ENCODE measurements around the gene PON1. TPM values are rescaled to one million over a fixed set of nuclear protein-coding genes. Genes with fewer than 3 reads are reported as not detected.

Gene PON1
- total RNA-seq, 1 donor from 2014 or later = not detected

DNA sequence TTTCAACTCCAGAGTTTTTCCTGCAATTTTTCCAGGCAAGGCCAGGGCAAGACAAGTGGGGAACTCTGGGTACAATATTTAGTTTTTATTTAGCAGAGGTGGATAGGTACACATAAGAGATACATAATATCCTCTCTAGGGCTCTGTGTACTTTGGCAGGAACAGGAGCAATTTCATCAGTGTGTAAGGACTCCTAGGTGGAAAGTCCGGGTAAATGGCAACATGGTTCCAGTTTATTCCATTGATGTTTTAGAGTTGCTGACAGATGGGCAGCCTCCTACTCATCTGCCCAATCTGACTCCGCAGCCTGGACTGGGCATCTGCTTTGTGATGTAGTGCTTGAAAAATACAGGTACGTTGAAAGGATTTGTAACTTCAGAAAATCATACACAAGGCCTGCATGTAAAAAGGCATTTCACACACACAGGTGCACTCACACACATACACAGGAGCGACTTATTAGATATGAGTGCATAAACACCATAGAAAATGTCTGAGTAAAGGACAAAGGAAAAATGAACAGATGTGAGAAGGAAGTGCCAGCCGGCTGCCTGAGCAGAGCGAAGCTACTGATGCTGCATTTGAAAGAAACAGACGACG is 5.7 kb downstream of the PON1 start:
- no peak for DNase-seq (ENCODE audit: extremely low read depth, low read depth, low spot score)

DNA sequence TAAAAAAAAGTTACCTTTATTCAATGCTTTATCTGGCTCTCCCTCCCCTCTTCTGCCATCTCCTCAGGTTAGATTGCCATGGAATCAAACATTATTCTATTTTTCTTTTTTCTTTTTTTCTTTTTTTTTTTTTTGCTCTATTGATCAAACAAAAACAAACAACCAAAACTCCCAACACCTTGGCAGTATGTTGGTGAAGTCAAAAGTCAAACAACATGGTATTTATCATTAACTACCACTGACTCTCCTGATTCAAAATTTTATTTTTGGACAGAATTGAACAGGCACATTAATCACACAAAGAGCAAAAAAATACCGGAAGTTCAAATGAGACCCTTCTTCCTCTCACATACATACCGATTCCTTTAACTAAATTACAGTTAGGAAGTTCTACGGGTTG is 6.4 kb downstream of the PON1 start:
- no peak for DNase-seq (ENCODE audit: extremely low read depth, low read depth, low spot score)

DNA sequence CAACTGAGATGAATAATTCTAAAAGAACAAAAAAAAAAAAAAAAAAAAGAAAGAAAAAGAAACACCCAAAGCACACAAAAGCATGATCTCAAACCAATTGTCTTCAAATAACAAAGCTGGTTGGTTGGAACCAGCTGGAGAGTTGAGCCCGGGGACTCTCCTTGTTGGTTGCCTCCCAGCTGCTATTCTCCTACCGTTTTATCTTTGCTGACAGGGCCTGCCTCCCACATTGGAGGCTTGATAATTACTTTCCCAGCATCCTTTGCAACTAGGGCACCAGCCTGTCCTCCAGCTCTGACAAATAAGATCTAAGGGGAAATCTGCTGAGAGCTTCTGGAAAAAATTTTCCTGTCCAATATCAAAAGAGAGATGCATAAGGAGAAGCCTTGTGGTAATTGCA is 6.8 kb downstream of the PON1 start:
- no peak for DNase-seq (ENCODE audit: extremely low read depth, low read depth, low spot score)

DNA sequence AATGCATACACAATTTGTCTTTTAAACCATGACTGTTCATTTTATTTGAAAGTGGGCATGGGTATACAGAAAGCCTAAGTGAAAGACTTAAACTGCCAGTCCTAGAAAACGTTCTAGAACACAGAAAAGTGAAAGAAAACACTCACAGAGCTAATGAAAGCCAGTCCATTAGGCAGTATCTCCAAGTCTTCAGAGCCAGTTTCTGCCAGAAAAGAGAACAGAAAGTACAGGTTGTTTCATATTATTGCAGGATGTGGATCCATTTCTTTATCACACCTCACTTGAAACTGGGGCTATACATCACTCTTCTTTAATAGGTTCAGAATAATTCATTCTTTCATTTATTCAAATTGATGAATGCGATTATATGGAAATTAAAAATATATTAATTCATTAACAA is 7.7 kb downstream of the PON1 start:
- no peak for DNase-seq (ENCODE audit: extremely low read depth, low read depth, low spot score)

DNA sequence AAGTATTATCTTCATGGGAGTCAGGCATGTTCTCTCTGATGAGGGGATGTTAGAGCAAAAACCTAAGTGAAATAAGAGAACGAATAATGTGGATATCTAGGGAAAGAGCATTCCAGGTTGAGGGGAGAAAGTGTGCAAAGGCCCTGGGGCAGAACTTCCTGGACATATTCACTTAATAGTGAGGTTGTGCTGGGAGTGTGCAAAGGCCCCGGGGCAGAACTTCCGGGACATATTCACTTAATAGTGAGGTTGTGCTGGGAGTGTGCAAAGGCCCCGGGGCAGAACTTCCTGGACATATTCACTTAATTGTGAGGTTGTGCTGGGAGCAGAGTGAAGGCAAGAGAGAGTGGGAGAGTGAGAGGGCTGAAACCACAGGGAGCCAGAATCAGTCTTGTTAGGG is 11.8 kb downstream of the PON1 start:
- DNase-seq (ENCODE audit: extremely low read depth, low read depth, low spot score) = no peak

DNA sequence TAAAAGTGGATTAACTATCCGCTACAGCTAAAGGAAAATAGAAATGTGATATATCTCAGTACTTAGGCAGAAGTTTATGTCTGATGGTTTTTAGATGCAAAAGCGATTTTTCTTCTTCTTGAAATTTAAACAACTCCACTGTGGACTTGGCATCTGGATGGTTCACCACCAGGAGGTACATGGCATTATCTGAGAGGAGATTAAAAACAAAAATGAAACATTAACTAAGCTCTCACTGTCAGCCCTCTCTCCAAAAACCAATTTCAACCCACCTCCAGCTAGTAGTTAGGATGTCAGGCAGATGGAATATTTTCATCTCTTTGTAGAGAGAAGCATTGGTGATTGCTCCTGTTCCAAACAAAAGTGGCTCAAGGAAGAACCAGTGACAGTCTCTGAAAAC is 12.9 kb downstream of the PON1 start:
- DNase-seq (ENCODE audit: extremely low read depth, low read depth, low spot score) = no peak

DNA sequence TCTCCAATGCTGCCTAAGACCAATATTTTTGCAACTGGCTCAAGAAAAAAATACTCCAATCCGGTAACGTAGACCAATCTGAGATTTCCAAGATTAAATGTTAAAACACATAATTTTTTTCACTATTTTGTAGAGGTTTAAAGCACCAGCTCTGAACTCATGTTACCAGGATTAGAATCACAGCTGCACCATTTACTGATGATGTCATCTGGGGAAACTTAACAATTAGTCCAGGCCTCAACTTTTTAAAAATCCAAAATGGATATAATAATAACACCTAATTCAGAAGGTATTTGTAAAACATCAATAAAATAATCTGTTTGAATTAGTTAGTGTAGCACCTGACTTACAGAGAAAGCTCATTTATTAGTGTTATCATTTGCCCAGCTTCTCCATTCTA is 14.4 kb downstream of the PON1 start:
- no peak for DNase-seq (ENCODE audit: extremely low read depth, low read depth, low spot score)

DNA sequence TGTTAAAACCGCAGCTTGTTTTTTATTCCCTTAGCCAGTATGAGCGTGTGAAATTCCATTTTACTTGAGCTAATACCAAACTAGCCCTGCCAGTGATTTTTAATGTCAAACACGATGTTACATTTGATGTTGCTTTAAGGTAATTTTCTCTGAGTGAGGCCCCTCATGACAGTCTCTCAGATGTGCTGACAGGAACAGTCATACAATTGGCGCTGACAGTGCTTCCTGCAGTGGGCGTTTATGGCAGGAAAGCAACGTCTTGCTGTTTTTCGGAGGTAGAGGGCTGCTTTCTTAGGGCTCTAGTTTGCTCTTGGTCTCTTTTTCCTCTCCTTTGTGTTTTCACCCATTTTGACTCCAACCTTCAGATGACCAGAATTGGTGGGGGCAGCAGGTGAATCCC is 19.3 kb downstream of the PON1 start:
- DNase-seq (ENCODE audit: extremely low read depth, low read depth, low spot score) = no peak

DNA sequence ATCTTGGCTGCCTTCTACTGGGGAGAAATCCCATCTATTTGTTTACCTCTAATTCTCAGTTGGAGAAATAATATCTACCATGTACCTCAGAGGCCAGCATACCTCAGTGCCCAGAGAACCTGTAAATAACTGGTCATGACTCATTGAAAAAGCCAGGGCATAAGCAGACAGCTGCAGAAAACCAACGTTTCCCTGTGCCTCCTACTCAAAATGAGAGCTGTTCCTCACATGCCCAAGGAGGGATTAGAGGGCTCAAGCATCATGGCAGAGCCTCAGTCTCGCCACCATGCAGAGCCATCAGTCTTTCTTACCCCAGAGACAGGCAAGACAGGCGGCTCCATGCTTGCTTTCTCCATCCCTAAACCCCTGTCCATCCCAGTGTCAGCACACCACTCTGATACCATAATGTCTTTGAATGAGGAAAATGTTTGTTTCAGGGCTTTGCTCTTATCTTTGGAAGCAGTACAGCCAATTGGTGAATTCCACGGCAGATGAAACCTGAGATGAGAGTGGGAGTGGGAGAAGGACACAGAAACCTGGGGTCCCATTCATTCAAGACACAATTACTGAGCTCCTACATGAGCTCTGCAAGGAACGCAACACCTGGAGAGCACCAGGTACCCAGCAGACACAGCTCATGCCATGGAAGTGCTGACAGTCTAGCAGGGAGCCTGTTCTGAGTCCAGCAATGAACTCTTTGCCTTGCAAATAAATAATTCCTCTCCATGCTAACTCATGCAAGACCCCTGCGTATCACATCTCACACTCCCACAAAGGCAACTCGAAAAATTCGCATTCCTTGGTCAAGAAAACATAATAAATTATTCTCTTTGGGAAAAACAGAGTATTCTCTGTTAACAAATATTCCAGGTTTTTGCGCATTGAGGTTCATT is 21.1 kb downstream of the PON1 start:
- DNase-seq (ENCODE audit: extremely low read depth, low read depth, low spot score) = no peak

DNA sequence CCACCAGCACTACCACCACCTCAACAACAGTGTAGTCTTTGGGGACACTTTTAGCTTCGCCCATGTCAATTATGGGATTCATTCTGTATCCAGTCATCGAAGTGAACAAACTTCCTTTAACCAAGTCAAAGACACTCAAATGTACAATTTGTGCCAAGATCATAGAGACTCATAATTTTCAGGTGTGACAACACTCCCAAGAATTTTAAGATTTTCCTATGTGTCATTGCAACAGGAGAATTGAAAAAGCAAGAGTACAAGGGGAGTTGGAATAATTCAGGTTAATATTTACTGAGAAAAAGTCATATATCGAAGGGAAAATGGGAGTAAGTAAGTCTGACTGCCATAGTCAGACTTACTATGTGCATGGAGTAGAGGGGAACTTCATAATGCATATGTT is 26.2 kb downstream of the PON1 start:
- DNase-seq (ENCODE audit: extremely low read depth, low read depth, low spot score) = no peak

DNA sequence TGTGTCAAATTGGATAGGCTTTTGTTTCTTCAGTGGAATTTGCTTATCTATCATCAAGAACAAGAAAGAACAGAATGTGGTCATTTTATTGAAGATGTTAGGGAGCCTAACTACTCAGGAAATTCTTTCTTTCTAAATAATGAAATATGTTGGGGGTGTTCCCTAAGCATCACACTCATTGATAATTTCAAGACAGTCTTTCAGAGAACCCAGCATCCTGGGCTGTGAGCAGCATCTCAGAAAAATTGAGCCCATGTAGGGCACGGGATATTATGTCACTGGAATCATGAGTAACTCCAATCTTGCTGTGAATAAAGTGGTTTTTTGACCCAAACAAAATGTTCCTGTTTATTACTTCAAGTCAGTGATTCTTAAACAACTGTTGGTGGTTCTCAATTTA is 27.3 kb downstream of the PON1 start:
- no peak for DNase-seq (ENCODE audit: extremely low read depth, low read depth, low spot score)

DNA sequence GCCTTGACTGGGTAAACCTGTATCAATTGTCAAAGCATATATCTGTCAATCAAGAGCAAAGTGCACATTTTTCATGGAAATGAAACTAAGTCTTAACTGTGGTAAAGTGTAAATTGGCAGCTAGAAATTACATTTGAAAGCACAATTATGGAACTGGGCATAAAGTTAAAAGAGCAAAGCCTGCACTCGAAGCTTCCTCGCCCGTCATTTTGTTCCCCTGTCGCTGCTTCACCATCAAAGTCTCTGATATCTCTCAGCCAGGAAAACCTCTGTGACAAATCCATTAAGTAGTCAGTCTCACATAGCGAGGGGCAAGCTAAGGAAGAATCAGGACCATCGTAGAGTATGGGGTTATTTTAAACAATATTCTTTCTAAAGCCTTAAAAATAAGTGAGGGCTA is 27.9 kb downstream of the PON1 start:
- no peak for DNase-seq (ENCODE audit: extremely low read depth, low read depth, low spot score)

DNA sequence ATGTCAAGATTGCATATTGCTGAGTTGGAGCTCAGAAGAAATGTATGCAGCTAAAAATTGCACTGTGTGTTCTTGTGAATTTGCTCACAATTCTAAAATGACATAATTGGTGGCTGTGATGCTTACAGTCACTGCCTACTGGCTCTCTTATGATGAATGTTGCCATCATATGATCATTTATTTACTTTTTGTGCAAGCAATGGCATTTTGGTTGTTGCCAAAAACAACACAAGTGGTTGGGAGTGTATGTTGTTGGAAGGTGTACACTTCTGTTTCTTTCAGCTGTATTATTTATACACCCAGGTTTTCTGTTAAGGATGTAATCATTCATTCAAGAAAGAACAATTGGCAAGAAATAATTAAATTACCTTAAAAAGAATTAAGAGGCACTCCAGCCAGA is 28.9 kb downstream of the PON1 start:
- no peak for DNase-seq (ENCODE audit: extremely low read depth, low read depth, low spot score)

DNA sequence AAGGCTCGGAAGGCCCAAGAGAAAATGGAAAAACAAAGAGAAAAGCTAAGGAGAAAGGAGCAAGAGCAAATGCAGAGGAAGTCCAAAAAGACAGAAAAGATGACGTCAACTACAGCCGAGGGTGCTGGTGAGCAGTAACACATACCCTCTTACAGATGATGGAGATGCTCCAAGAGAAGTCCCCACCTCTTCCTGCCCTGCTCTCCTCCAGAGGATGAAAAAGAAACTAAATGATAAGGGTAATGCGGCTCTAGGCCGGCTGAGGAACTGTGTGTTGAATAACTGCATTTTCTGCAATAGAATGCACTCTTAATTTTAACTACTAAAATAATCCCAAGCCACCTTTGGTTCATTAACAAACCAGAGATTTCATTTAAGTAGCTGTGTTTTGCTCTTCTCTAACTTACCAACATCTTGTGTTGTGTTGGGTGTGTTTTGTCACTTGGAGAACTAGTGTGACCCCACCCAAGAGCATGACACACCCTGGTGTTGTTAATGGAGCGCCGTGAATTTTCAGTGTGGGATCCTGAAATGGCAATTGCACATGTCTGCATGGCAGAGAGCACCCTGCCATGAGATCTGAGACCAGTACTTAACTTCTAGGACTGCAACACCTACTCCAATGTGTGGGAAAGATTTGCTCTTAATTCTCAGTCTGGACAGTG is 34.0 kb downstream of the PON1 start:
- no peak for DNase-seq (ENCODE audit: extremely low read depth, low read depth, low spot score)

DNA sequence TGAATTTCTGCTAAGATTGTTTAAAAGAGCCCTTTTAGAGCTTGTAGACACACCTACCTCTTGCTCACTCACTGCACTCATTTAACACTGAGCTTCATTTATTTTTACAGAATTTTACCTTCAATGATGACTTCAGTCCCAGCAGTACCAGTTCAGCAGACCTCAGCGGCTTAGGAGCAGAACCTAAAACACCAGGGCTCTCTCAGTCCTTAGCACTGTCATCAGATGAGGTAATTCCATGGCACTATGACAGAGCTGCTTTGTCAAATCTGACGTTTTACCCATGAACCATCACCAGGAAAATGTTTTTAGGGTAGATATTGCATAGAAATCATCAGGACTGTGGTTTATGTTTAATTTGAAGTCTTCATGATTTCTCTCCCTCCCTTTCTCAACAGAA is 38.2 kb downstream of the PON1 start:
- no peak for DNase-seq (ENCODE audit: extremely low read depth, low read depth, low spot score)

DNA sequence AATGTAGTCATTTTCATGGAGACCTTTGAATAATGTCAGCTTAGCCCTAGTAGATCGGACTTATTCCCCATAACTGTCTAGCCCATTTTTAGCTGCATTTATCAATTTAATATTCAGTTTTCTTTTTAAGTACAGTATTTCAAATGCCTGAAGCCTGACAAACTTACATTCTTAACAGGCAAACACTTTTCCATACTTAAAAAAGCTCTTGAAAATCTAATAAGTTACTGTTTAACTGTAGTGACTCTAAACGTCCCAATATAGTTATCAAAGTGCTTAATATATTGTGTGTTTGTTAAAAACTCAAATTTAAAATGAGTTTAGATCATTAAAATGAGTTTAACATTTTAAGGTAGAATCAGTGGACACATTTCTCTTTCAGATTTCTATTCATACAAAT is 44.9 kb downstream of the PON1 start:
- no peak for DNase-seq (ENCODE audit: extremely low read depth, low read depth, low spot score)

DNA sequence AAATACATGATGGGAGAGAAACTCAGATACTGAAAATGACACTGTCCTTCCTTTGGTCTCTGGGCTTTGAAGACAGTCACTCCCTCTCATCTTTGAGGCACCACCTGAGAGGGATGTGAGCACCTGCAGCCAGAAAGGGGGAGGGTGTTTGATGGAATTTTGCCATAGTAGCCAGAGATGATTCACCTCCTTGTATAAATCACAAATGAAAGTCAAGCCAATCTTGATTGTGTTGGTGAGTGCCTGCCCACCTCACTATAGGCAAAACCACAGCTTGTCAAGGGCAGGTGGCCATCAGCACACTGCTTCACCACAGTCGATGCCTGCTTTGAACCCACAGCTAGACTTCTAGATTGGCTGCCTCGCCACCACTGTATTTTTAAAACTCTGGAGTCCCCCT is 48.2 kb downstream of the PON1 start:
- DNase-seq (ENCODE audit: extremely low read depth, low read depth, low spot score) = no peak

DNA sequence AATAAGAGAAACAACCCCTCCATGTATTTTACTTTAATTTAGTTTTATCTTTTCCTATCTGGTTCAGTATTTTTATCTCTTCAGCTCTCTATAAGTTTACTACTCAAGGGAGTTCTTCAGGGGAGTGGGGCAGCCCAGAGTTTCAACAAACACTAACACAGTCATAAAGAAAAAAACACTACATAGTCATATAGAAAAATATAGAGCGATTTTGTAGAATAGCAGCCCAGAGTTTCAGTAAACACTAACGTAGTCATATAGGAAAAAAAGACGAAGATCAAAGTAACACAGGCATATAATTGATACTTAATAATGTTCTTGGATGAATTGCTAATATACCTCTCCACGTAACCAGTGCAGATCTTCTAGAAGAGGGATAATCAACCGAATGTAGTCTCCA is 54.7 kb downstream of the PON1 start:
- no peak for DNase-seq (ENCODE audit: extremely low read depth, low read depth, low spot score)

DNA sequence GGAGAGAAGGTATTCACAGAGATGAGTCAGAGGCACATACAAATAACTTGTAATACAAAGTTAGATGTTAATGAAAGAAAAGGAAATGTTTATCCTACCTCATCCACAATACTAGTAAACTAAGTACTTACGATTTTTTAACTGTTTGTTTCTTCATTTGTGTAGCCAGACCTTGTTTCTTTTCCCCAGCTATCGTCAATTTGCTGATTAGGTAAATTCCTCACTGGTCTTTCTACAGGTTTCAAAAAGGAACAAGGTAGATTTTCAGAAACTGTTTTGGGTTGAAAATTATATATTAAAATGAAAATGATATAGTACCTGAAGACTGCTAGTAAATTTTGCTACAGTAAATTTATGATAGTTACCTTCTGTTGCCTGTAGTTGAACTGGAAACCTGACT is 56.6 kb downstream of the PON1 start:
- DNase-seq (ENCODE audit: extremely low read depth, low read depth, low spot score) = no peak

DNA sequence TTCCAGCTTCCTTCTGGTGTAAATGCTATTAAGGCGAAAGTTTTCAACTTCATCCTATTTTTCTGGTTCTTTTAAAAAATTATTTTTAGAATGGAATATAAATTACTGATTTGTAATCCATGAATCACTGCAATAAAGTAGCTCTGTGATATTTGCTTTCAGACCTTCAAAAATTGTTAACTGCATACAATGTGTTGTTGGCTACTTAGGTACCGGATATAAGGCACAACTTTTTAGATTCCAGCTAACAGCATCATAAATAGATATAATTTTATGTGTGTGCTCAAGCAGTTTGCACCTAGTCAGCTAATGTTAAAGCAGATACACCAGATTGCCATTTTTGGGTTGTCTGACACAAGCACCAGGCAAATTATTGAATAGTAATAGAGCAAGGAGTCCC is 58.7 kb downstream of the PON1 start:
- no peak for DNase-seq (ENCODE audit: extremely low read depth, low read depth, low spot score)

DNA sequence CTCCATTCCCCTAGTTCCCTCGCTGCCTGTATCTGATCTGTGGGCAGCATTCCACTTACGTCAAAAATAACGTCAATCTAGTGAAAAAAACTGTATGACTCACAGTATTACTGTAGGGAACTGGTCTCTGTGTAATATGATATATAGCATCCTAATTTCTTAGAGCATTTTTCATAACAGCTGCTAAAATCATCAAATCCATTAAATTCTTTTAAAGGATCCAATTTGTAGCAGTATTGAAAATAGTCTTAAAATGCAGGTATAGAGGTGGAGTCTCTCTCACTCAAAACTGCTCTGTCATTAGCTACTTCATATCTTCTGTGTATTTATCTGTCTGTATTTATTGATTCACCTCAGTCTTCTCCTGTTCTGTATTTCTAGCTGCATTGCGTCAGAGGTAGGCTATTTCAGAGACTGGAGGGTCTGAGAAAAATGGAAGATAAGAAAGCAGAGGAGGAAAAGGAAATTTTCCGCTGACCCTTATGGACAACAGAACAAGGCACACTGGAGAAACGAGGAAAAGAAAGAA is 59.9 kb downstream of the PON1 start:
- no peak for DNase-seq (ENCODE audit: extremely low read depth, low read depth, low spot score)
